ENCODE measurements around the gene SMIM31. TPM values are rescaled to one million over a fixed set of nuclear protein-coding genes. Genes with fewer than 3 reads are reported as not detected.

The SMIM31 gene
- total and polyA plus RNA-seq, 4 donors: 5.5 TPM; not detected in 3

DNA sequence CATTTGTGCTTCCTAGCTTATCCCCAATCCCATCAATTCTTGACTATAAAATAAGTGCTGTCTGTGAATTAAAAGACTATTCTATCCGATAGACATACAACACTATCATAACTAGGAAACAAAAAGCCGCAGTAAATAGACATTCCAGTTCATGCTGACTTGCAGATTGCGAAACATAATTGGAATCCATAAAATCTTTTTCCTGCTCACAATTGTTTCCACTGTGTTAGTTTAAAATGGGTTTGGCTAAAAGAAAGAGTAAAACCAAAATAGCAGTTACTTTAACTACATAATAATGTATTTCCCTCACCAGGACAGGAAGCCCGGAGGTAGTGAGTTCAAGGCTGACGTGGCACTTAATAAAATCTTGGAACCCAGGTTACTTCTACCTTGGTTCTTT lies 17.2 kb downstream of the SMIM31 start:
- Histone ChIP-seq H3K9me3 (ENCODE audit: control insufficient read depth, low read length) (no peaks in the 10 kb centered on the region), H3K36me3 (ENCODE audit: control insufficient read depth in 1 of 2, insufficient read depth in 2 of 2, low read length in 1 of 2) (no peaks in the 10 kb centered on the region), H3K27me3 (ENCODE audit: control insufficient read depth in 1 of 2, insufficient read depth in 2 of 2, low read length in 1 of 2) (no peaks in the 10 kb centered on the region), H3K4me1 (ENCODE audit: control insufficient read depth in 1 of 2, insufficient read depth in 2 of 2, low read length in 2 of 2) (no peaks in the 10 kb centered on the region), H3K27ac (ENCODE audit: low read depth in 1 of 2, low read length in 2 of 2) (no peak overlapping the region), H3K4me3 (ENCODE audit: low read length in 2 of 2) (no peak overlapping the region)
- ATAC-seq (ENCODE audit: low FRiP score) (no peak), DNase-seq (no peak)
- intact Hi-C loops (cut with DNase I): no loop called here
- WGBS, 2 donors: 82 to 90% methylated on average over 5 of the region's 5 CpGs

DNA sequence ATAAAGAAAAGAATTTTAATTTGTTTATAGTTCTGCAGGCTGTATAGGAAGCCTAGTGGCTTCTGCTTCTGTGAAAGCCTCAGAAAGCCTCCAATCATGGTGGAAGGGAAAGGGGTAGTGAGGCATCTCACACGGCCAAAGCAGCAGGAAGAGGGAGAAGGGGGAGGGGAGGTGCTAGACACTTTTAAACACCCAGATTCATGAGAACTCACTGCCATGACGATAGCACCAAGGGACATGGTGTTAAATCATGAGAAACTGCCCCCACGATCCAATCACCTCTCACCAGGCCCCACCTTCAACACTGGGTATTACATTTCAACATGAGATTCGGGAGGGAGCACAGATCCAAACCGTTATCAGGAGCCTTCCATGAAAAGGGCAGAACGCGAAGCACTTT lies 18.1 kb downstream of the SMIM31 start:
- no peak overlapping the region for H3K4me3 ChIP-seq (ENCODE audit: low read length in 2 of 2)
- WGBS, 2 donors: 69 to 71% methylated on average over 7 of the region's 7 CpGs
- H3K27ac ChIP-seq (ENCODE audit: low read depth in 1 of 2, low read length in 2 of 2): no peak overlapping the region
- ATAC-seq (ENCODE audit: low FRiP score): no peak
- H3K36me3 ChIP-seq (ENCODE audit: control insufficient read depth in 1 of 2, insufficient read depth in 2 of 2, low read length in 1 of 2): no peaks in the 10 kb centered on the region
- H3K9me3 ChIP-seq (ENCODE audit: control insufficient read depth, low read length): no peaks in the 10 kb centered on the region
- DNase-seq: no peak
- intact Hi-C loops (cut with DNase I): no loop called here
- H3K4me1 ChIP-seq (ENCODE audit: control insufficient read depth in 1 of 2, insufficient read depth in 2 of 2, low read length in 2 of 2): no peaks in the 10 kb centered on the region
- no peaks in the 10 kb centered on the region for H3K27me3 ChIP-seq (ENCODE audit: control insufficient read depth in 1 of 2, insufficient read depth in 2 of 2, low read length in 1 of 2)

DNA sequence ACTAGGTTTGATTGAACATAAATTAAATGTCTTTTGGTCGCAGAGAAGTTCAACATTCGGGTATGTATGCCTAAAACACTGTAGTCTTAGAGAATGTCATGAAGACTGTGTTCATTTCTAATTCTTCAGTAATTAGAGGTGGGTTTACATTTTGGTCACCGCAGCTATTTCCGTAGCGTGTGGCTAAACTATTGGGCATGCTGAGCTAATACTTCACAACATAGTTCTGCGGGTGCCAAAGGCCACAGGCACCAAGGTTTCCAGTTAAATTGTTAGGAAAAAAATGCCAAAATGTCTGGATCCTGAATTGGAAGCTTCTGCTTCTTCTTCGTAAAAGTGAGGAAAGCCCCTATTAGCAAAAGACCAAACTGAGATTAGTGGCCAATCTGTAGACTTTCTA lies 25.1 kb downstream of the SMIM31 start:
- Histone ChIP-seq H3K4me1 (ENCODE audit: control insufficient read depth in 1 of 2, insufficient read depth in 2 of 2, low read length in 2 of 2) (no peaks in the 10 kb centered on the region), H3K4me3 (ENCODE audit: low read length in 2 of 2) (no peak overlapping the region), H3K27me3 (ENCODE audit: control insufficient read depth in 1 of 2, insufficient read depth in 2 of 2, low read length in 1 of 2) (no peaks in the 10 kb centered on the region), H3K27ac (ENCODE audit: low read depth in 1 of 2, low read length in 2 of 2) (no peak overlapping the region), H3K36me3 (ENCODE audit: control insufficient read depth in 1 of 2, insufficient read depth in 2 of 2, low read length in 1 of 2) (no peaks in the 10 kb centered on the region), H3K9me3 (ENCODE audit: control insufficient read depth, low read length) (no peaks in the 10 kb centered on the region)
- WGBS, 2 donors: 55 to 71% methylated on average over 7 of the region's 7 CpGs
- DNase-seq: no peak
- ATAC-seq (ENCODE audit: low FRiP score): no peak
- intact Hi-C loops (cut with DNase I): no loop called here

DNA sequence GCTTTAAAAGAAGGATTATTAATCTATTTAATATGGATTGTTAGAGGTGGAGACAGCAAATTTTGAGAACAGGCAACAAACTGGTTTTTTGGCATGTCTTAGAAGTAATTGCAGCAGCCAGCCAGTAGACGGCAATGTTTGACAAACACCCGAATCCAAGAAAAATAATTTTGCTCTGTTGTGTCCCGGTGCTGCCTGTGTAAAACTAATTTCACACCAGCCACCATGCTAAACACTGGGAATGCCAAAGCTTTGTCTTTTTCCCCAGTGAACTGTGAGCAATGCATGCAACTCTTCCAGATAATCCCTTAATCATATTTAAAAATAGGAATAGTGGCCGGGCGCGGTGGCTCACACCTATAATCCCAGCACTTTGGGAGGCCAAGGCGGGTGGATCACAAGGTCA lies 25.9 kb downstream of the SMIM31 start:
- Histone ChIP-seq H3K27me3 (ENCODE audit: control insufficient read depth in 1 of 2, insufficient read depth in 2 of 2, low read length in 1 of 2) (no peaks in the 10 kb centered on the region), H3K4me3 (ENCODE audit: low read length in 2 of 2) (no peak overlapping the region), H3K4me1 (ENCODE audit: control insufficient read depth in 1 of 2, insufficient read depth in 2 of 2, low read length in 2 of 2) (no peaks in the 10 kb centered on the region), H3K9me3 (ENCODE audit: control insufficient read depth, low read length) (no peaks in the 10 kb centered on the region), H3K27ac (ENCODE audit: low read depth in 1 of 2, low read length in 2 of 2) (no peak overlapping the region), H3K36me3 (ENCODE audit: control insufficient read depth in 1 of 2, insufficient read depth in 2 of 2, low read length in 1 of 2) (no peaks in the 10 kb centered on the region)
- intact Hi-C loops (cut with DNase I): no loop called here
- ATAC-seq (ENCODE audit: low FRiP score) (peak; percentile 44), DNase-seq (no peak)
- 37 to 44% methylated on average over 7 of the region's 7 CpGs for WGBS, 2 donors

DNA sequence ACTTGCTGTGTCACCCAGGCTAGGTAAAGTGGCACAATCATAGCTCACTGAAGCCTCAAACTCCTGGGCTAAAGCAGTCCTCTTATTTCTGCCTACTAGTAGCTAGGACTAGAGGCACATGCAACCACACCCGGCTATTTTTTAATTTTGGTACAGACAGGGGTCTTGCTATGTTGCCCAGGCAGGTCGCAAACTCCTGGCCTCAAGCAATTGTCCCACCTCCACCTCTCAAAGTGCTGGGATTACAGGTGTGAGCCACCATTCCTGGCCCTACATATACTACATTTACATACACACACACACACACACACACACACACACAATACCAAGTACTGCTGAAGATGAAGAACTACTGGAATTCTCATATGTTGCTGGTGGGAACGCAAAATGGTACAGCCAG lies 26.9 kb downstream of the SMIM31 start:
- 87 to 94% methylated on average over 3 of the region's 3 CpGs for WGBS, 2 donors
- intact Hi-C loops (cut with DNase I): no loop called here

DNA sequence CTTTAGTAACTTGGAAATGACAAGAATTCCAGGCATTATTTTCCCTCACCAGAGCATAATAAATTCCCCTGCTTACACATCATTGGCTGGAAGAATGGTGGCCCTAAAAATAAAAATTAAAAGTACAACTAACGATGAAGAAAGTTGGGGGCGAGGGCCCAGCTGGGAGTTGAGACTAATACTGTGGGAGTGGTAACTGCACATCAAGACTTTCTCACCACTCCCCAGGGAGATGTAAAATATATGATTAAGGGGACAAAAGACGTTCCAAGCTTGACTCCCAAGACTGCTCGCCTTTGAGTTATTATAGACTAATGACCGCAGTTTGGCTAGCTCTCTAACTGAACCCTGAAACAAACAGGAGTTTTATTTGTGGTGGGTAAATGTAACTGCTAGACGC lies 30.0 kb downstream of the SMIM31 start:
- intact Hi-C loops (cut with DNase I): no loop called here
- no peak overlapping the region for H3K4me3 ChIP-seq (ENCODE audit: low read length in 2 of 2)
- no peaks in the 10 kb centered on the region for H3K9me3 ChIP-seq (ENCODE audit: control insufficient read depth, low read length)
- DNase-seq: no peak
- WGBS, 2 donors: 11 to 18% methylated on average over 6 of the region's 6 CpGs
- no peak overlapping the region for H3K27ac ChIP-seq (ENCODE audit: low read depth in 1 of 2, low read length in 2 of 2)
- no peaks in the 10 kb centered on the region for H3K36me3 ChIP-seq (ENCODE audit: control insufficient read depth in 1 of 2, insufficient read depth in 2 of 2, low read length in 1 of 2)
- no peaks in the 10 kb centered on the region for H3K4me1 ChIP-seq (ENCODE audit: control insufficient read depth in 1 of 2, insufficient read depth in 2 of 2, low read length in 2 of 2)
- no peaks in the 10 kb centered on the region for H3K27me3 ChIP-seq (ENCODE audit: control insufficient read depth in 1 of 2, insufficient read depth in 2 of 2, low read length in 1 of 2)
- no peak for ATAC-seq (ENCODE audit: low FRiP score)

More for the DNA sequence above, 26.9 kb downstream of the SMIM31 start:
- DNase-seq: no peak
- Histone ChIP-seq H3K4me1 (ENCODE audit: control insufficient read depth in 1 of 2, insufficient read depth in 2 of 2, low read length in 2 of 2) (no peaks in the 10 kb centered on the region), H3K4me3 (ENCODE audit: low read length in 2 of 2) (no peak overlapping the region), H3K9me3 (ENCODE audit: control insufficient read depth, low read length) (no peaks in the 10 kb centered on the region), H3K27me3 (ENCODE audit: control insufficient read depth in 1 of 2, insufficient read depth in 2 of 2, low read length in 1 of 2) (no peaks in the 10 kb centered on the region), H3K36me3 (ENCODE audit: control insufficient read depth in 1 of 2, insufficient read depth in 2 of 2, low read length in 1 of 2) (no peaks in the 10 kb centered on the region), H3K27ac (ENCODE audit: low read depth in 1 of 2, low read length in 2 of 2) (no peak overlapping the region)
- ATAC-seq (ENCODE audit: low FRiP score): no peak

DNA sequence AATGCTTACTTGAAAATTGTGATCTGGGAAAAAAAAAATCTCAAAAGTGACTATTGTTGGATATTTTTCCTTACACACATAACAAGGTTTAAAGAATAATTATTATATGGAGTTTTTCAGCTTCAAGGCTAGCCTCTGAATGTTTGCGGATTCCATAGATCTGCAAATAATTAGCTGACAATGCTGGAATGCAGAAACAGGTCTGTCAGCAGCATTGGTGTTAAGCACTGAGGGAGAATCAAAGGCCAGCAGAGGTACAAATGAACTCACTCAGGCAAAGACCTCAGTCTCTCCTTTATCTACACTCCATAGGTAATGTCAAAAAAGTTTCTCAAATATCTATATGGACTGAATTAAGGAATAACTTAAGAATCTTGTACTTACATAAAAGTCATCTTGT lies 35.1 kb downstream of the SMIM31 start:
- intact Hi-C loops (cut with DNase I): no loop called here
- no peak for ATAC-seq (ENCODE audit: low FRiP score)

DNA sequence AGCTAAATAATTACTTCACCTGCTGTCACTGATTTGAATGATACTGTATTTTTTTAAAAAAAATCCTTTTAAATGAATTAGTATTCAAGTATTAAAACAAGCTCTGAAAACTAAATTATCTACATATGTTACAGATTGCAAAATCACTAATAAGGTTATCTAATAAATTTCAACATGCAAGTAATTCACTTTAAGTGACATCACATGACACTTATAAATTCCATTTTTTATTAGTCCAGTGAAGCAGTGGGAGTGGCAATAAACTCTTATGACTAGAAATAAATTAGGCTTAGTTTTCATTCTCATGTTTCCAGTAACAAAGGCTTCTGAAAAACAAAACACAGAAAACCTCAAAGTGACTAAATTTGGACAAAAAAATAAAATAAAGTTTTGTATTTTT lies 36.3 kb downstream of the SMIM31 start:
- H3K4me1 ChIP-seq (ENCODE audit: control insufficient read depth in 1 of 2, insufficient read depth in 2 of 2, low read length in 2 of 2): no peaks in the 10 kb centered on the region
- intact Hi-C loops (cut with DNase I): no loop called here
- no peaks in the 10 kb centered on the region for H3K9me3 ChIP-seq (ENCODE audit: control insufficient read depth, low read length)
- no peak for ATAC-seq (ENCODE audit: low FRiP score)
- H3K27ac ChIP-seq (ENCODE audit: low read depth in 1 of 2, low read length in 2 of 2): no peak overlapping the region
- no peaks in the 10 kb centered on the region for H3K36me3 ChIP-seq (ENCODE audit: control insufficient read depth in 1 of 2, insufficient read depth in 2 of 2, low read length in 1 of 2)
- no peak overlapping the region for H3K4me3 ChIP-seq (ENCODE audit: low read length in 2 of 2)
- DNase-seq: no peak
- H3K27me3 ChIP-seq (ENCODE audit: control insufficient read depth in 1 of 2, insufficient read depth in 2 of 2, low read length in 1 of 2): no peaks in the 10 kb centered on the region

More for the DNA sequence above, 35.1 kb downstream of the SMIM31 start:
- no peak overlapping the region for H3K27ac ChIP-seq (ENCODE audit: low read depth in 1 of 2, low read length in 2 of 2)
- no peak overlapping the region for H3K4me3 ChIP-seq (ENCODE audit: low read length in 2 of 2)
- H3K27me3 ChIP-seq (ENCODE audit: control insufficient read depth in 1 of 2, insufficient read depth in 2 of 2, low read length in 1 of 2): no peaks in the 10 kb centered on the region
- DNase-seq: no peak
- WGBS, 2 donors: 78 to 86% methylated on average over 1 of the region's 1 CpG
- H3K4me1 ChIP-seq (ENCODE audit: control insufficient read depth in 1 of 2, insufficient read depth in 2 of 2, low read length in 2 of 2): no peaks in the 10 kb centered on the region
- H3K9me3 ChIP-seq (ENCODE audit: control insufficient read depth, low read length): no peaks in the 10 kb centered on the region
- no peaks in the 10 kb centered on the region for H3K36me3 ChIP-seq (ENCODE audit: control insufficient read depth in 1 of 2, insufficient read depth in 2 of 2, low read length in 1 of 2)

DNA sequence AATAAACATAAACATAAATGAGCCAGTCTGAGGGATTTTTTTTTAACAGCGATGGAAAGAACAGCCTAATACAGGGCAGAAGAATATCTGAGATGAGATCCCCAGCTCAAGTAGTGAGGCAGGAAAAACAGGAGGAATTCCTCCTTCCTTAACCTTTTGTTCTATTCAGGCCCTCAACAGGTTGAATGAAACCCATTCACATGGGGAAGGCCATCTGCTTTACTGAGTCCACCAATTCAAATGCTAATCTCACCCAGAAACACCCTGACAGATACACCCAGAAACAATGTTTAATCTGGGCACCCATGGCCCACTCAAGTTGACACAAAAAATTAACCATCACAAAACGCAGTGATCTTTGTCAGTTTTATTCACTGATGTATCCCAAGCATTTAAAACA lies 45.5 kb downstream of the SMIM31 start:
- WGBS, 2 donors: 59 to 65% methylated on average over 2 of the region's 2 CpGs
- DNase-seq (no peak), ATAC-seq (ENCODE audit: low FRiP score) (no peak)
- no peak overlapping the region for H3K27ac ChIP-seq (ENCODE audit: low read depth in 1 of 2, low read length in 2 of 2)
- no peaks in the 10 kb centered on the region for H3K27me3 ChIP-seq (ENCODE audit: control insufficient read depth in 1 of 2, insufficient read depth in 2 of 2, low read length in 1 of 2)
- intact Hi-C loops (cut with DNase I): no loop called here
- no peaks in the 10 kb centered on the region for H3K4me1 ChIP-seq (ENCODE audit: control insufficient read depth in 1 of 2, insufficient read depth in 2 of 2, low read length in 2 of 2)
- H3K4me3 ChIP-seq (ENCODE audit: low read length in 2 of 2): no peak overlapping the region
- no peaks in the 10 kb centered on the region for H3K9me3 ChIP-seq (ENCODE audit: control insufficient read depth, low read length)
- H3K36me3 ChIP-seq (ENCODE audit: control insufficient read depth in 1 of 2, insufficient read depth in 2 of 2, low read length in 1 of 2): no peaks in the 10 kb centered on the region
